Gastroesophageal sphincter (tissue), 4 donors: ENCODE measurements around the gene HMGN1. TPM values are rescaled to one million over a fixed set of nuclear protein-coding genes. Genes with fewer than 3 reads are reported as not detected.
"Not testable (repeated sequence)": the region's sequence is repeated elsewhere in the genome, so short reads cannot be mapped to it uniquely, and the experiment has no call there.

ENCODE experiments used
- ATAC-seq: fragments of 150-250 bp; one replicate; pipeline ENCODE4 v1.9.1; 2016; ENCODE audit warnings: mild to moderate bottlenecking, moderate library complexity
- H3K27ac ChIP-seq, 4 donors: fragments of 200-600 bp; sonication (generic) in 3 of 4; 1 replicate in 3 of 4; 2 replicates in 1 of 4; pipeline ENCODE4 v1.5.1; 2016 to 2019
- H3K27me3 ChIP-seq: fragments of 200-600 bp; sonication (generic); one replicate; pipeline ENCODE4 v1.5.1; 2019
- H3K36me3 ChIP-seq, 2 donors: fragments of 200-600 bp; sonication (generic); one replicate each; pipeline ENCODE4 v1.5.1; 2019; ENCODE audit warnings: control low read depth in 1 of 2
- H3K4me1 ChIP-seq, 3 donors: fragments of 200-600 bp; sonication (generic); 1 replicate in 2 of 3; 2 replicates in 1 of 3; pipeline ENCODE4 v1.5.1; 2016 to 2019; ENCODE audit warnings: control low read depth in 2 of 3
- H3K4me3 ChIP-seq, 2 donors: fragments of 200-600 bp; sonication (generic); one replicate each; pipeline ENCODE4 v1.5.1; 2019; ENCODE audit warnings: mild to moderate bottlenecking in 1 of 2, moderate library complexity in 1 of 2
- H3K9me3 ChIP-seq, 3 donors: fragments of 200-600 bp; sonication (generic); one replicate each; pipeline ENCODE4 v1.5.1; 2017 to 2019; ENCODE audit warnings: control low read depth in 2 of 3
- CTCF ChIP-seq, 4 experiments: fragments of 200-600 bp in 2 of 4; fragments of 450-650 bp in 2 of 4; sonication (generic) in 1 of 4; IDR thresholded peaks; one replicate each; pipeline ENCODE4 v1.5.1; 2017 to 2019; ENCODE audit warnings: antibody characterized with exemption in 4 of 4, mild to moderate bottlenecking in 2 of 4, moderate library complexity in 2 of 4
- EP300 ChIP-seq: sonication (generic); formaldehyde crosslinking; IDR thresholded peaks from one replicate; pipeline ENCODE4 v1.6.1; 2017; ENCODE audit warnings: antibody characterized with exemption, mild to moderate bottlenecking
- POLR2A ChIP-seq, 2 donors: fragments of 450-650 bp; IDR thresholded peaks; one replicate each; pipeline ENCODE4 v1.6.1; 2017; ENCODE audit warnings: antibody characterized with exemption in 2 of 2, mild to moderate bottlenecking in 2 of 2, moderate library complexity in 1 of 2
- POLR2AphosphoS5 ChIP-seq: sonication (generic); formaldehyde crosslinking; IDR thresholded peaks from one replicate; pipeline ENCODE4 v1.6.1; 2017; ENCODE audit warnings: antibody characterized with exemption
- WGBS, 2 donors: methylation state at CpG; one replicate each; pipeline ENCODE4 v1.1.5; 2018; ENCODE audit warnings: low coverage in 1 of 2; 5-methylcytosine and 5-hydroxymethylcytosine counted together
- total RNA-seq, 4 donors: library from RNA; depleted of rRNA; stranded (reverse); fragments of >200 nt; gene quantifications; one replicate each; pipeline ENCODE4 v1.1.0, GENCODE V29; 2016

HMGN1 gene
- total RNA-seq, 4 donors from 2014 or later, result 69.0 to 117 (median 80.8) TPM

- ATAC-seq, result no peak
- peaks cover 0 to 9% of the 10 kb centered on the region in 2 donors for H3K36me3 ChIP-seq
- no peaks in the 10 kb centered on the region for H3K27me3 ChIP-seq
- no peaks in the 10 kb centered on the region for H3K9me3 ChIP-seq
- no peak for TF ChIP-seq CTCF (IDR thresholded peaks at IDR 0.05)
- peak overlapping the region in 1 of 2 donors; percentile 43 for H3K4me3 ChIP-seq
- H3K27ac ChIP-seq, result peak overlapping the region in 3 of 4 donors; percentile 79 to 82 (median 80)
- peaks cover 0 to 82% (median 21%) of the 10 kb centered on the region in 3 donors for H3K4me1 ChIP-seq
- 60% methylated on average over 1 of the region's 13 CpGs; no CpG with 5 or more reads in 1 of the 2 donors for WGBS, 2 donors
Measured at GRCh38 chr21:39386194-39386593, 37.3 kb upstream of the HMGN1 start.

- peaks cover 0 to 2% of the 10 kb centered on the region in 2 donors for H3K36me3 ChIP-seq
- TF ChIP-seq POLR2AphosphoS5, result no peak
- no peak for TF ChIP-seq EP300
- no peak for TF ChIP-seq POLR2A (IDR thresholded peaks at IDR 0.05)
- no peak for TF ChIP-seq CTCF (IDR thresholded peaks at IDR 0.05)
- H3K9me3 ChIP-seq, result no peaks in the 10 kb centered on the region
- peak overlapping the region in 3 of 4 donors; percentile 79 to 82 (median 80) for H3K27ac ChIP-seq
- ATAC-seq, result peak; percentile 77
- H3K4me3 ChIP-seq, result peak overlapping the region; percentile 8 to 43
- no peaks in the 10 kb centered on the region for H3K27me3 ChIP-seq
- H3K4me1 ChIP-seq, result peaks cover 0 to 81% (median 23%) of the 10 kb centered on the region in 3 donors
- 50 to 80% methylated on average over 2 to 4 of the region's 50 CpGs for WGBS, 2 donors
Measured at GRCh38 chr21:39385299-39386145, 36.6 kb upstream of the HMGN1 start.

DNA sequence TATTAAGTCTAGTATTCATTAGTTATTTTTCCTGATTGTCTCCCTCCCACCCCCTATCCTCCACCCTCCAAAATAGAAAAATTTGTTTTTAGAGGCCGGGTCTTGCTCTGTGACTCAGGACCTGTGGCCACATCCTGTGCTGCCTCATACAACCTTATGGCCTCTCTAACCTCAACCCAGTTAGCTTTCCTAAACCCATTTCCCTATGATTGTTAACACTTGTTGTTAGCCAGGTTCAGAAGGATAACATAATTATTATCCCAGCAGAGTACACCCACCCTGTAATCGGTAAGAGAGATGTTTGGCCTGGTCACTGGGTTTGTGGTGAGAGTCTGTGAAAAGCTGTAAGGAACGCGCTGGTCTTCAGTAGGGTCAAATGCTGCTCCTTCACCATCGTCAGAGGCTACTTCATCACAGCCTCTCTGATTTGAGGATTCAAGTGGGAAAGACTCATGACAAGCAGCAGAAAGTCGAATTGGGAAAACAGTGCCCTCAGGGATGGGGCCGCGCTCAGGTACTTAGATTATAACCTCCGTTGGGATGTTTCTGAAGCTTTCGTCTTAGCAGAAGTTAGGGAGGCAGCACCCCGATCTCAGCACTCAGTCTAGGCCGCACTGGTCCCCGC is 35.9 kb upstream of the HMGN1 start:
- no peak for TF ChIP-seq CTCF (IDR thresholded peaks at IDR 0.05)
- no peak for TF ChIP-seq EP300
- TF ChIP-seq POLR2AphosphoS5, result no peak
- Histone ChIP-seq H3K27me3 (no peaks in the 10 kb centered on the region), H3K9me3 (no peaks in the 10 kb centered on the region), H3K4me1 (peaks cover 0 to 74% (median 23%) of the 10 kb centered on the region in 3 donors), H3K36me3 (no peaks in the 10 kb centered on the region), H3K4me3 (no peak overlapping the region), H3K27ac (peak overlapping the region in 3 of 4 donors; percentile 79 to 82 (median 80))
- 85 to 94% methylated on average over 6 to 11 of the region's 13 CpGs for WGBS, 2 donors
- ATAC-seq, result no peak

DNA sequence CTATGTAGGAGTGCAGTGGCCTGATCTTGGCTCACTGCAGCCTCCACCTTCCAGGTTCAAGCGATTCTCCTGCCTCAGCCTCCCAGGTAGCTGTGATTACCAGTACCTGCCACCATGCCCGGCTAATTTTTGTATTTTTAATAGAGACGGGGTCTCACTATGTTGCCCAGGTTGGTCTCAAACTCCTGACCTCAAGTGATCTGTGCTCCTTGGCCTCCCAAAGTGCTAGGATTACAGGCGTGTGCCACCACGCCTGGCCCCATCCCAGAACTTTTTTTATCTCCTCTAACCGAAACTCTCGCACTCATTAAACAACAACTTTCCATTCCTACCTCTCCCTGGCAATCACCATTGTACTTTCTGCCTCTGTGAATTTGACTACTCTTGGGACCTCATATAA is 33.2 kb upstream of the HMGN1 start:
- peaks cover 0 to 52% (median 15%) of the 10 kb centered on the region in 3 donors for H3K4me1 ChIP-seq
- not testable (repeated sequence) for ATAC-seq, H3K36me3 ChIP-seq, H3K27me3 ChIP-seq, H3K9me3 ChIP-seq, H3K4me3 ChIP-seq
- 95 to 97% methylated on average over 6 of the region's 7 CpGs for WGBS, 2 donors
- peak overlapping the region in 3 of 4 donors; percentile 13 to 97 (median 90) for H3K27ac ChIP-seq

DNA sequence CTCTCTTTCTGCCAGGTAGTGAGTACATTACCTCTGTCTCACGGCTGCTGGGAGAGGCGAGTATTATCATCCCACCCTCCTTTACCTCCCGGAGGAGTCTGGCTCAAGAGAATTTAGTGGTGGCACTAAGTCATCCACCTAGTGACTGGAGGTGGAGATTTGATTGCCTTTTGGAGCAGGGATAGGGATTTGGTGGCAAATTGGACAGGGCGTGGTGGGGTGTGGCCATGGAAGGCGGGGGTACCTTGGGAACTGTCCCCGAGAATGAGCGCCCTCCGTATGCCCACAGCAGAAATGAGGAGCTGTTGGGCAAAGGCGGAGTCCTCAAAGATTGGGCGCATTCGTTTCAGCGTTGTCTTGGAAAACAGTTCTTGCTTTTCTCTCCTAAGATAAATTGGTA is 32.1 kb upstream of the HMGN1 start:
- Histone ChIP-seq H3K4me3 (peak overlapping the region; percentile 83 to 86), H3K36me3 (no peaks in the 10 kb centered on the region), H3K9me3 (no peaks in the 10 kb centered on the region), H3K27ac (peak overlapping the region; percentile 89 to 97 (median 90)), H3K4me1 (peaks cover 0 to 41% (median 11%) of the 10 kb centered on the region in 3 donors), H3K27me3 (no peaks in the 10 kb centered on the region)
- whole genome bisulfite sequencing, 2 donors, result 21 to 22% methylated on average over 7 to 10 of the region's 12 CpGs
- no peak for ATAC-seq
- TF ChIP-seq EP300, result no peak
